Large intestine (tissue), 3 donors: ENCODE measurements around the gene TECTA. TPM values are rescaled to one million over a fixed set of nuclear protein-coding genes. Genes with fewer than 3 reads are reported as not detected.
A peak's percentile ranks its signal among the peaks of the same experiment; 100 is the strongest.

Experiments used
- DNase-seq, 2 donors: peaks; one replicate each; pipeline versions ENCODE4 v3.0.0 to v3.0.0-alpha.2; 2013
- H3K27ac ChIP-seq: one replicate; pipeline ENCODE4 v1.5.1; 2013; ENCODE audit warnings: low read length
- H3K27me3 ChIP-seq: 2 replicates; pipeline ENCODE4 v1.6.1; 2013; ENCODE audit warnings: low read length; ENCODE audit not compliant: control insufficient read depth, insufficient read depth
- H3K36me3 ChIP-seq: 2 replicates; pipeline ENCODE4 v1.6.1; 2013; ENCODE audit warnings: low read length; ENCODE audit not compliant: control insufficient read depth, insufficient read depth
- H3K4me1 ChIP-seq: one replicate; pipeline ENCODE4 v1.6.1; 2013; ENCODE audit warnings: low read length; ENCODE audit not compliant: control insufficient read depth, insufficient read depth
- H3K4me3 ChIP-seq: one replicate; pipeline ENCODE4 v1.5.1; 2013; ENCODE audit warnings: low read length
- H3K9me3 ChIP-seq: one replicate; pipeline ENCODE4 v1.6.1; 2013; ENCODE audit warnings: mild to moderate bottlenecking, low read depth, low read length, moderate library complexity; ENCODE audit not compliant: control insufficient read depth
- WGBS: methylation state at CpG from one replicate; pipeline ENCODE4 v1.1.5; 2013; ENCODE audit warnings: low lambda C conversion rate; ENCODE audit not compliant: insufficient coverage; 5-methylcytosine and 5-hydroxymethylcytosine counted together
- polyA plus RNA-seq: library from polyadenylated mRNA; unstranded; fragments of 120-200 nt; gene quantifications from one replicate; pipeline ENCODE4 v1.2.1, GENCODE V29; 2013

TECTA gene
- polyA plus RNA-seq, 1 donor: 1.2 TPM

DNA sequence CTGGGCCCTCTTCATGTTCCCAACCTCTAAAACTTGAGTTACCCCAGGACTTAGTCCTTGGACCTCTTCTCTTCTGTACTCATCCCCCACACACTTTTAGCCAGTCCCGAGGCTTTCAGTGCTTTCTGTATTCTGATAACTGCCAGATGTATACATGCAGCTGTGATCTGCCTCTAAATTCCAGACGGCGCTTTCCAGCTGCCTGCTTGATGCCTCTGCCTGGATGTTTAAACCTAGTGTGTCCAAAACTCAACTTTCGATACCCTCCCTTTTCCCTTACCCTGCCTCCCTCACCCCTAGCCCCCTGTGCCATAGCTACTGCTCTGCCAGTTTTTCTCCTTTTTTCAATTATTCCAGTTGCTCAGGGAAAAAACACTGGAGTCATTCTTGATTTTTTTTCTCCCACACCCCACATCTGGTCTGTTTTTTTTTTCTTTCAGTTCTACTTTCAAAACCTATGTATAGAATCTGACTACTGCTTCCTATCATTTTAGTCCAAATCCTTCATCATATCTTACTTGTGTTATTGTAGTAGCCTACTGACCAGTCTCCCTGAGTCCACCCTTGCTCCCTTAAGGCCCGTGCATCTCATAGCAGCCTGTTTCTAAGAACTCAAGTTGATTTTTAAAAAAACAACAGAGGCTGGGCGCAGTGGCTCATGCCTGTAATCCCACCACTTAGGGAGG is 32.9 kb upstream of the TECTA start:
- peak in 1 of 2 donors; percentile 44 for DNase-seq
- peaks cover 32% of the 10 kb centered on the region for H3K4me1 ChIP-seq
- H3K4me3 ChIP-seq: no peak overlapping the region
- H3K36me3 ChIP-seq: no peaks in the 10 kb centered on the region
- peak overlapping the region; percentile 87 for H3K27ac ChIP-seq
- 51% methylated on average over 3 of the region's 6 CpGs for WGBS
- no peaks in the 10 kb centered on the region for H3K27me3 ChIP-seq
- H3K9me3 ChIP-seq: no peaks in the 10 kb centered on the region

GRCh38 chr11:121068787-121069186 is 32.3 kb upstream of the TECTA start:
- WGBS: 25% methylated on average over 2 of the region's 6 CpGs
- H3K4me3 ChIP-seq: no peak overlapping the region
- no peaks in the 10 kb centered on the region for H3K27me3 ChIP-seq
- H3K27ac ChIP-seq: peak overlapping the region; percentile 87
- no peaks in the 10 kb centered on the region for H3K9me3 ChIP-seq
- H3K36me3 ChIP-seq: no peaks in the 10 kb centered on the region
- peak; percentile 73 to 84 for DNase-seq
- peaks cover 32% of the 10 kb centered on the region for H3K4me1 ChIP-seq

DNA sequence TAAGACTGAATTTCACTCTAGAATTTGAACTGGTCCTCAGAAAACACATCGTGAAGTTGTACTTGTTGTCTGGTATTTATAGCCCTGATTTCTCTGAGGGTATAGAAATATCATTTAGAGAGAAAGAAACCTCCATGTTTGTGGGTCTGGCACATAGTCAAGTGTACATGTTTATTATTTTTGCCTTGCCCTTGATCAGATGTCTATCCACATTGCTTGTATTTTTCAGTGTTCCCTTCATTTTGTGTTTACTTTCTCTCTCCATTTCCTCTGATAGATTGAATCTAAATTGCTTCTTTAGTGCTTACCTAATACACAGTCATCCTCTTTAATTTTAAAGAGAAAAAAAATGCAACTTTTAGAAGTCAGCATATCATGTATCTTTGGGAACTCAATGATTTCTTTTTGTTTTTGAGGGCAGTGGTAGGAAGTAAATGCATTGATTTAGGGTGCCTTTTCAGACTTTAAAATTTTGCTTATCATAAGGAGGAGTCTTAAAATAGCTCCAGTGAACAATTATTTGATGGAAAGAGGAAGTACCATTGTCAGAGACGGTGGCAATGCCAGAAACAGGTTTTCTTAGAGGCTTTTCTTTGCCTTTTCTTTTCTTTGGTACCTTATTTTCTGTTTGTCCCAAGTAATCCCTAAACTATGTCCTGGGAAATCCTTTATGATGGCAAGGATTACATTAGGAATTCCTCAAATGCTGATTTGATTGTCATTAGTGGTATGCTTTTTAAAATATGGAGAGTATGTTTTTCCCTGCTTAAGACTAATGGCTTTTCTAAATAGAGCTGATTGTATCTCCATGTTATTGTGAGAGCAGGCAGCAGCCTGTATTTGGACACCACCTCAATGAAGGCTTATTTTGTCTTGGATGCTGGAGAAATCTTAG is 29.8 kb upstream of the TECTA start:
- H3K27ac ChIP-seq: no peak overlapping the region
- no peak for DNase-seq
- no peak overlapping the region for H3K4me3 ChIP-seq
- H3K27me3 ChIP-seq: no peaks in the 10 kb centered on the region
- H3K36me3 ChIP-seq: no peaks in the 10 kb centered on the region
- H3K4me1 ChIP-seq: peaks cover 28% of the 10 kb centered on the region
- no peaks in the 10 kb centered on the region for H3K9me3 ChIP-seq
- WGBS: no CpG with 5 or more reads among the region's 2 CpGs

DNA sequence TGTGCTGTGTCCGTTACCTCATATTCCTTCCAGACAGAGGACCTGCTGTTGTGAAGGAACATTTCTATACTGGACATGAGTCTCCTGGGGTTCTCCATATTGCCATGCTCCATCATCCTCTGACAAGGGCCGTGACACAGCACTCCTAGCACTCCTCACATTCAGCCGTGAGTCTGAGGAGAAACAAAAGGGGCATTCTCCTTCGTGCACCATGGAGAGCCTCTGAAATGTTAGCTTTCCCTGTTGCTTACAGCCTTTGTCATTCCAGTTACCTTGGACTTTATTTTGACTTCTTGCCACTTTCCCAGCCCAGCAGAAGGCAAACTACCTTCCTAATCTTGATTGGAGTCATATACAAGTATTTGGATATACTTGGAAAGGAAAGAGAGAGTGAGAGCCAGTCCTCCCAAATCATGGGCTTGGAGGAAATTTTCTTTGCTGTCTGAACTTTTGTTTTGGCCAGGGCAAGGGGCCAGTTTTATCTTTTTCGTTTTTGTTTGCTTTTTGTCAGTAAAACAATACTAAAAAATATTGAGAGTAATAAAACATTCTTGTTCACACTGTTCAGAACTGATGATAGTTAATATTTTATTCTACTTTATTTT is 29.1 kb upstream of the TECTA start:
- no peak overlapping the region for H3K4me3 ChIP-seq
- peaks cover 22% of the 10 kb centered on the region for H3K4me1 ChIP-seq
- peak in 1 of 2 donors; percentile 14 for DNase-seq
- H3K9me3 ChIP-seq: no peaks in the 10 kb centered on the region
- no peak overlapping the region for H3K27ac ChIP-seq
- WGBS: 40% methylated on average over 1 of the region's 5 CpGs
- H3K36me3 ChIP-seq: no peaks in the 10 kb centered on the region
- H3K27me3 ChIP-seq: no peaks in the 10 kb centered on the region

- H3K36me3 ChIP-seq: peaks cover 6% of the 10 kb centered on the region
- no peaks in the 10 kb centered on the region for H3K27me3 ChIP-seq
These were observed 19.7 kb upstream of the TECTA start for GRCh38 chr11:121081321-121081720.

DNA sequence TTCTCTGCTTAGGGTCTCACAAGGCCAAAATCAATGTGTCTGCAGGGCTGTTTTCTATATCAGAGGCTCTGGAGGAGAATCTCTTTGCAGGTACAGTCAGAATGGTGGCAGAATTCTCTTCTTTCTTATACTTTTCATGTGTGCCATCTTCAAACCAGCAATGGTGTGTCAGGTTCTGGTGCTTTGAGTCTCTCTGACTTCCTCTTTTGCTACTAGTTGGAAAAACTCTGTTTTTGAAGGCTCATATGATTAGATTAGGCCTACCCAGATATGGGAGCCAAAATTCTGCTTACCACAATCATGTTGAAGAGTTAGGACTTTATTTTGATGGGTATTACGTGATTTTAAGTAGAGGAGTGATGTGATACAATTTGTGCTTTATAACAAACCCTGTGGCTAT is 18.8 kb upstream of the TECTA start:
- H3K9me3 ChIP-seq: no peaks in the 10 kb centered on the region
- H3K4me1 ChIP-seq: peaks cover 14% of the 10 kb centered on the region
- WGBS: no CpG with 5 or more reads among the region's 1 CpG
- H3K36me3 ChIP-seq: peaks cover 11% of the 10 kb centered on the region
- H3K4me3 ChIP-seq: no peak overlapping the region
- DNase-seq: no peak
- H3K27ac ChIP-seq: no peak overlapping the region
- H3K27me3 ChIP-seq: no peaks in the 10 kb centered on the region

More at GRCh38 chr11:121081321-121081720, 19.7 kb upstream of the TECTA start:
- no peak for DNase-seq
- Histone ChIP-seq H3K27ac (no peak overlapping the region), H3K4me3 (no peak overlapping the region), H3K9me3 (no peaks in the 10 kb centered on the region), H3K4me1 (peaks cover 5% of the 10 kb centered on the region)
- 100% methylated on average over 3 of the region's 3 CpGs for WGBS

GRCh38 chr11:121082670-121083069 is 18.4 kb upstream of the TECTA start:
- Histone ChIP-seq H3K36me3 (peaks cover 12% of the 10 kb centered on the region), H3K4me3 (no peak overlapping the region), H3K27ac (no peak overlapping the region), H3K27me3 (no peaks in the 10 kb centered on the region), H3K9me3 (no peaks in the 10 kb centered on the region), H3K4me1 (peaks cover 15% of the 10 kb centered on the region)
- no CpG with 5 or more reads among the region's 1 CpG for WGBS
- DNase-seq: no peak

DNA sequence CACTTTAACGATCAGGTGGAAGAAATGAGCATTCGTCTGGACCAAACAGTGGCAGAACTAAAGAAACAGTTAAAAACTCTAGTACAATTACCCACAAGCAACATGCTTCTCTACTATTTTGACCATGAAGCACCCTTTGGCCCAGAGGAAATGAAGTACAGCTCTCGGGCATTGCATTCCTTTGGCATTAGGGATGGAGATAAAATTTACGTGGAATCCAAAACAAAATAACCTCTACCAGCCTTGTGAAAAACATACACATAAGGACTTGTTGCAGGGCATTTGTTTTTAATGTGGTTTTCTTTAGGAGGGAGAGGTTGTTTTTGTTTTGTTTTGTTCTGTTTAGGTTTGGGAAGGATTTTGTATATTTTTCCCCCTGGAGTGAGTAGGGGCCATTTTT is 14.2 kb upstream of the TECTA start:
- H3K4me1 ChIP-seq: peaks cover 25% of the 10 kb centered on the region
- whole genome bisulfite sequencing: 60% methylated on average over 1 of the region's 4 CpGs
- H3K27me3 ChIP-seq: no peaks in the 10 kb centered on the region
- DNase-seq: no peak
- H3K9me3 ChIP-seq: no peaks in the 10 kb centered on the region
- peaks cover 12% of the 10 kb centered on the region for H3K36me3 ChIP-seq
- H3K27ac ChIP-seq: peak overlapping the region; percentile 73
- H3K4me3 ChIP-seq: no peak overlapping the region

- no peak for DNase-seq
- H3K36me3 ChIP-seq: peaks cover 9% of the 10 kb centered on the region
- H3K4me1 ChIP-seq: peaks cover 27% of the 10 kb centered on the region
- no peaks in the 10 kb centered on the region for H3K9me3 ChIP-seq
- 100% methylated on average over 1 of the region's 1 CpG for WGBS
- no peak overlapping the region for H3K27ac ChIP-seq
- H3K4me3 ChIP-seq: no peak overlapping the region
- no peaks in the 10 kb centered on the region for H3K27me3 ChIP-seq
These were observed 11.5 kb upstream of the TECTA start for GRCh38 chr11:121089566-121089965.

- H3K9me3 ChIP-seq: no peaks in the 10 kb centered on the region
- WGBS: no CpG with 5 or more reads among the region's 5 CpGs
- no peaks in the 10 kb centered on the region for H3K27me3 ChIP-seq
These were observed 10.8 kb upstream of the TECTA start for GRCh38 chr11:121090145-121090721.

More at GRCh38 chr11:121090145-121090721, 10.8 kb upstream of the TECTA start:
- Histone ChIP-seq H3K27ac (no peak overlapping the region), H3K4me3 (no peak overlapping the region), H3K36me3 (peaks cover 9% of the 10 kb centered on the region), H3K4me1 (peaks cover 27% of the 10 kb centered on the region)
- no peak for DNase-seq
